HL-60 (cell line): Measurements from ENCODE around the gene SMCO2.

Source experiments
- CTCF ChIP-seq: IDR thresholded peaks from one replicate; pipeline ENCODE4 v1.5.1; 2011; ENCODE audit warnings: low read length, control low read depth, inconsistent platforms; ENCODE audit not compliant: insufficient read depth
- POLR2AphosphoS5 ChIP-seq: IDR thresholded peaks from 2 replicates; pipeline ENCODE4 v1.6.1; 2012; ENCODE audit warnings: low read depth
- TF ChIP-seq, protein P1 (sequence below): IDR thresholded peaks from 2 replicates; pipeline ENCODE4 v1.6.1; 2012; ENCODE audit warnings: low read depth; ENCODE audit not compliant: insufficient replicate concordance

DNA sequence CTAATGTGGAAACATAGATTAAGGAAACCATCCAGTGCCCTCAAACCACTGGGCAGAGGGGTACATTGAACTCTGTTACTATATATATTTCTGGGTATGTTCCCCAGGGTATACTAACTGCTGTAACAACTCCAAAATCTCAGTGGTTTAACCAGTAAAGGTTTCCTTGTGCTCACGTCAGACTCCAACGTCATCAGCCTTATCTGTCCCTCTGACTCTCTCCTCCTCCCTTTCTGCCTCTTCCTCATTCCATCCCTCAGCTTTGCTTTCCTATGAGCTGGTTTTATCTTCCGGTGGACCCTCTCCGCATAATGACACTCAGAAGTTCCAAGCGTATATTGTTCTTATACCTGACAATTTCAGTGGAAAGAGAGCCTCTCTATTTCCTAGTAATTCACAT is 21.2 kb upstream of the SMCO2 start:
- TF ChIP-seq, protein P1, sequence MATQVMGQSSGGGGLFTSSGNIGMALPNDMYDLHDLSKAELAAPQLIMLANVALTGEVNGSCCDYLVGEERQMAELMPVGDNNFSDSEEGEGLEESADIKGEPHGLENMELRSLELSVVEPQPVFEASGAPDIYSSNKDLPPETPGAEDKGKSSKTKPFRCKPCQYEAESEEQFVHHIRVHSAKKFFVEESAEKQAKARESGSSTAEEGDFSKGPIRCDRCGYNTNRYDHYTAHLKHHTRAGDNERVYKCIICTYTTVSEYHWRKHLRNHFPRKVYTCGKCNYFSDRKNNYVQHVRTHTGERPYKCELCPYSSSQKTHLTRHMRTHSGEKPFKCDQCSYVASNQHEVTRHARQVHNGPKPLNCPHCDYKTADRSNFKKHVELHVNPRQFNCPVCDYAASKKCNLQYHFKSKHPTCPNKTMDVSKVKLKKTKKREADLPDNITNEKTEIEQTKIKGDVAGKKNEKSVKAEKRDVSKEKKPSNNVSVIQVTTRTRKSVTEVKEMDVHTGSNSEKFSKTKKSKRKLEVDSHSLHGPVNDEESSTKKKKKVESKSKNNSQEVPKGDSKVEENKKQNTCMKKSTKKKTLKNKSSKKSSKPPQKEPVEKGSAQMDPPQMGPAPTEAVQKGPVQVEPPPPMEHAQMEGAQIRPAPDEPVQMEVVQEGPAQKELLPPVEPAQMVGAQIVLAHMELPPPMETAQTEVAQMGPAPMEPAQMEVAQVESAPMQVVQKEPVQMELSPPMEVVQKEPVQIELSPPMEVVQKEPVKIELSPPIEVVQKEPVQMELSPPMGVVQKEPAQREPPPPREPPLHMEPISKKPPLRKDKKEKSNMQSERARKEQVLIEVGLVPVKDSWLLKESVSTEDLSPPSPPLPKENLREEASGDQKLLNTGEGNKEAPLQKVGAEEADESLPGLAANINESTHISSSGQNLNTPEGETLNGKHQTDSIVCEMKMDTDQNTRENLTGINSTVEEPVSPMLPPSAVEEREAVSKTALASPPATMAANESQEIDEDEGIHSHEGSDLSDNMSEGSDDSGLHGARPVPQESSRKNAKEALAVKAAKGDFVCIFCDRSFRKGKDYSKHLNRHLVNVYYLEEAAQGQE: no peak
- TF ChIP-seq POLR2AphosphoS5 (no peak), CTCF (no peak)
